ENCODE data around the gene MYO1D. TPM values are rescaled to one million over a fixed set of nuclear protein-coding genes. Genes with fewer than 3 reads are reported as not detected.
"Not testable (repeated sequence)": the region's sequence is repeated elsewhere in the genome, so short reads cannot be mapped to it uniquely, and the experiment has no call there.

Gene MYO1D
- total RNA-seq, 1 donor, result 160 TPM

DNA sequence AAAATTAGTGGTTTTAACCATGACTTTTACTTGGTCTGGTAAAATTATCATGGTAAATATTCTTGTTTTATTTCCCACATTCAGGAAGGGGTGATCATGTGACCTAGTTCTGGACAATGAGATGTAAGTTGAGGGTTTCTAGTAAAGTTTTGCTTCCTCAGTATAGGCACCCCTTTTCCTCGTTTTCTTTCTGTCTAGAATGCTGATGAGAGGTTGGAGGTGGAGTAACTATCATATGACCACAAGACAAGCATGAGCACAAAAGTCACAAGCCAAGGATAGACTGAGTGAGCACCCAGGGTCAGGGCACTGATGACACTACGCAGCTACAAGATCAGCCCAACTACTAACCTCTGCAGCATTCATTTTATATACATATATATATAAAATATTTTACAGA, 53.9 kb downstream of the MYO1D start:
- H3K4me3 ChIP-seq (ENCODE audit: insufficient read depth, low read length), result no peak overlapping the region
- H4K20me1 ChIP-seq (ENCODE audit: insufficient read depth, low read length), result no peaks in the 10 kb centered on the region
- H3K4me1 ChIP-seq (ENCODE audit: insufficient read depth, low read length), result peaks cover 37% of the 10 kb centered on the region
- no peaks in the 10 kb centered on the region for H3K27me3 ChIP-seq (ENCODE audit: insufficient read depth, low read length)
- H3K4me2 ChIP-seq (ENCODE audit: insufficient read depth, low read length), result peak overlapping the region; percentile 59
- peak overlapping the region; percentile 56 for H3K27ac ChIP-seq (ENCODE audit: low read depth, low read length)
- peak; percentile 71 for DNase-seq (ENCODE audit: insufficient read length, low spot score, missing footprints)
- no peaks in the 10 kb centered on the region for H3K9me3 ChIP-seq (ENCODE audit: low read depth, low read length)
- H3K79me2 ChIP-seq (ENCODE audit: insufficient read depth, low read length), result peaks cover 2% of the 10 kb centered on the region
- TF ChIP-seq, protein P1, sequence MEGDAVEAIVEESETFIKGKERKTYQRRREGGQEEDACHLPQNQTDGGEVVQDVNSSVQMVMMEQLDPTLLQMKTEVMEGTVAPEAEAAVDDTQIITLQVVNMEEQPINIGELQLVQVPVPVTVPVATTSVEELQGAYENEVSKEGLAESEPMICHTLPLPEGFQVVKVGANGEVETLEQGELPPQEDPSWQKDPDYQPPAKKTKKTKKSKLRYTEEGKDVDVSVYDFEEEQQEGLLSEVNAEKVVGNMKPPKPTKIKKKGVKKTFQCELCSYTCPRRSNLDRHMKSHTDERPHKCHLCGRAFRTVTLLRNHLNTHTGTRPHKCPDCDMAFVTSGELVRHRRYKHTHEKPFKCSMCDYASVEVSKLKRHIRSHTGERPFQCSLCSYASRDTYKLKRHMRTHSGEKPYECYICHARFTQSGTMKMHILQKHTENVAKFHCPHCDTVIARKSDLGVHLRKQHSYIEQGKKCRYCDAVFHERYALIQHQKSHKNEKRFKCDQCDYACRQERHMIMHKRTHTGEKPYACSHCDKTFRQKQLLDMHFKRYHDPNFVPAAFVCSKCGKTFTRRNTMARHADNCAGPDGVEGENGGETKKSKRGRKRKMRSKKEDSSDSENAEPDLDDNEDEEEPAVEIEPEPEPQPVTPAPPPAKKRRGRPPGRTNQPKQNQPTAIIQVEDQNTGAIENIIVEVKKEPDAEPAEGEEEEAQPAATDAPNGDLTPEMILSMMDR (IDR thresholded peaks at IDR 0.05; ENCODE audit: extremely low read depth, low read depth, low read length), result no peak
- no peaks in the 10 kb centered on the region for H3K36me3 ChIP-seq (ENCODE audit: insufficient read depth, low read length)
- no peak overlapping the region for H2AFZ ChIP-seq (ENCODE audit: low read length)

DNA sequence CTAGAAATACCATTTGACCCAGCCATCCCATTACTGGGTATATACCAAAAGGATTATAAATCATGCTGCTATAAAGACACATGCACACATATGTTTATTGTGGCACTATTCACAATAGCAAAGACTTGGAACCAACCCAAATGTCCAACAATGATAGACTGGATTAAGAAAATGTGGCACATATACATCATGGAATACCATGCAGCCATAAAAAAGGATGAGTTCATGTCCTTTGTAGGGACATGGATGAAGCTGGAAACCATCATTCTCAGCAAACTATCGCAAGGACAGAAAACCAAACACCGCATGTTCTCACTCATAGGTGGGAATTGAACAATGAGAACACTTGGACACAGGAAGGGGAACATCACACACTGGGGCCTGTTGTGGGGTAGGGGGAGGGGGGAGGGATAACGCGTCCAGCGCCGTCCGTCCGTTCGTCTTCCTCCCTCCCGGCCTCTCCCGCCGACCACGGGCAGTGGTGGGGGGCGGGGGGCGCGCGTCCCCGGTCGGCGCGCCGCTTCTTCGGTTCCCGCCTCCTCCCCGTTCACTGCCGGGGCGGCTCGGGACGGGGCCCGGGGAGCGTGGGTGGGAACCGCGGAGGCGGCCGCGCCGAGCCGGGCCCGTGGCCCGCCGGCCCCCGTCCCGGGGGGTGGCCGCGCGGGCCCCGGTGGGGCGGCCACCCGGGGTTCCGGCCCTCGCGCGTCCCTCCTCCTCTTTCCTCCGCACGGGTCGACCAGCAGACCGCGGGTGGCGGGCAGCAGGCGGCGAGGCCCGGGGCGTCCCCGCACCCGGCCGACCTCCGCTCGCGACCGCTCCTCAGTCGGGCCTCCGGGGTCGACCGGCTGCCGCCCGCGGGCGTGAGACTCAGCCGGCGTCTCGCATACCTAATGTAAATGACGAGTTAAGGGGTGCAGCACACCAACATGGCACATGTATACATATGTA, 54.7 kb downstream of the MYO1D start:
- not testable (repeated sequence) for H4K20me1 ChIP-seq (ENCODE audit: insufficient read depth, low read length); H3K27me3 ChIP-seq (ENCODE audit: insufficient read depth, low read length); H3K79me2 ChIP-seq (ENCODE audit: insufficient read depth, low read length); H3K27ac ChIP-seq (ENCODE audit: low read depth, low read length); H2AFZ ChIP-seq (ENCODE audit: low read length); H3K36me3 ChIP-seq (ENCODE audit: insufficient read depth, low read length); H3K9me3 ChIP-seq (ENCODE audit: low read depth, low read length)
- peak overlapping the region; percentile 59 for H3K4me2 ChIP-seq (ENCODE audit: insufficient read depth, low read length)
- H3K4me3 ChIP-seq (ENCODE audit: insufficient read depth, low read length), result peak overlapping the region; percentile 54
- DNase-seq (ENCODE audit: insufficient read length, low spot score, missing footprints), result peak; percentile 79
- peaks cover 32% of the 10 kb centered on the region for H3K4me1 ChIP-seq (ENCODE audit: insufficient read depth, low read length)

DNA sequence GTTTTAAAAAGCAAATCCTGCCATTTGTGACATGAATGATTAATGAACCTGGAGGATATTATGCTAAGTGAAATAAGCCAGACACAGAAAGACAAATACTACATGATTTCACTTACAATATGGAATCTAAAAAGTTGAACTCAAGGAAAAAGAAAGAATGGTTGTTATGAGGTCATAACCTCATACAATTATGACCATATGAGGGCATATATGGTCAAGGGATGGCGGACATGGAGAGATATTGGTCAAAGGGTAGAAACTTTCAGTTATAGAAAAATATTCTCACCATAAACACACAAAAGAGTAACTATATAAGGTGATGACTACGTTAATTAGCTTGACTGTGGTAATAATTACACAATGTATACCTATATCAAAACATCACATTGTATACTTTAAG, 56.5 kb downstream of the MYO1D start:
- H3K4me1 ChIP-seq (ENCODE audit: insufficient read depth, low read length), result peaks cover 23% of the 10 kb centered on the region
- no peaks in the 10 kb centered on the region for H3K36me3 ChIP-seq (ENCODE audit: insufficient read depth, low read length)
- H3K79me2 ChIP-seq (ENCODE audit: insufficient read depth, low read length), result no peaks in the 10 kb centered on the region
- DNase-seq (ENCODE audit: insufficient read length, low spot score, missing footprints), result no peak
- H3K9me3 ChIP-seq (ENCODE audit: low read depth, low read length), result no peaks in the 10 kb centered on the region
- no peaks in the 10 kb centered on the region for H4K20me1 ChIP-seq (ENCODE audit: insufficient read depth, low read length)
- H3K4me2 ChIP-seq (ENCODE audit: insufficient read depth, low read length), result no peak overlapping the region
- no peak overlapping the region for H3K4me3 ChIP-seq (ENCODE audit: insufficient read depth, low read length)
- no peak overlapping the region for H3K27ac ChIP-seq (ENCODE audit: low read depth, low read length)
- TF ChIP-seq, protein P1 (IDR thresholded peaks at IDR 0.05; ENCODE audit: extremely low read depth, low read depth, low read length), result no peak
- H3K27me3 ChIP-seq (ENCODE audit: insufficient read depth, low read length), result no peaks in the 10 kb centered on the region
- no peak overlapping the region for H2AFZ ChIP-seq (ENCODE audit: low read length)

DNA sequence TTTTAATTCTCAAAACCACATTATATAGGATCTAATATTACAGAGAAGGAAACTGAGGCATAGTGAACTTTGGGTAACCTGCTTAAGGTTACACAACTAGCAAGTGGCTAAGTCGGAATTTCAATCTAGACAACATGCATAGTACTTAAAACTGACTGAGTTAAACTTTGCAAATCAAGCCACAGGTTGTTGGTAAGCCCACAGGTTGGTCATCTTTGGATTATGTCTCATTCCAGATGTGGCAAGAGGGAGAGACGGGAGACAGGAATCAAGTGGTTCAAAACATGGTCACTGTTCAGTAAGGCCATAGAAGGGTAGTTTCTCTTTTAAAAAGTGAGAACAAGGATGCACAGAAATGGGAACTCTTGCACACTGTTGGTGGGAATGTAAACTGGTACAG, 57.1 kb downstream of the MYO1D start:
- TF ChIP-seq, protein P1 (IDR thresholded peaks at IDR 0.05; ENCODE audit: extremely low read depth, low read depth, low read length), result no peak
- DNase-seq (ENCODE audit: insufficient read length, low spot score, missing footprints), result no peak
- Histone ChIP-seq H3K4me2 (ENCODE audit: insufficient read depth, low read length) (no peak overlapping the region), H3K4me3 (ENCODE audit: insufficient read depth, low read length) (no peak overlapping the region), H3K36me3 (ENCODE audit: insufficient read depth, low read length) (no peaks in the 10 kb centered on the region), H2AFZ (ENCODE audit: low read length) (no peak overlapping the region), H3K9me3 (ENCODE audit: low read depth, low read length) (no peaks in the 10 kb centered on the region), H3K27ac (ENCODE audit: low read depth, low read length) (no peak overlapping the region), H3K4me1 (ENCODE audit: insufficient read depth, low read length) (peaks cover 23% of the 10 kb centered on the region), H3K79me2 (ENCODE audit: insufficient read depth, low read length) (peaks cover 2% of the 10 kb centered on the region), H4K20me1 (ENCODE audit: insufficient read depth, low read length) (no peaks in the 10 kb centered on the region), H3K27me3 (ENCODE audit: insufficient read depth, low read length) (no peaks in the 10 kb centered on the region)

All from osteoblast (primary cell).